ENCODE results near the gene OTX2. TPM values are rescaled to one million over a fixed set of nuclear protein-coding genes. Genes with fewer than 3 reads are reported as not detected.

OTX2 gene
- total RNA-seq, 1 donor from 2014 or later: 0.27 TPM

GRCh38 chr14:56801920-56802319 is 8.4 kb downstream of the OTX2 start:
- Mint-ChIP-seq H3K36me3 (no peaks in the 10 kb centered on the region), H3K9me3 (no peaks in the 10 kb centered on the region), H3K4me1 (peaks cover 2% of the 10 kb centered on the region), H3K4me3 (no peak overlapping the region), H3K27me3 (ENCODE audit: low read depth) (peaks cover 94% of the 10 kb centered on the region), H3K27ac (no peak overlapping the region)
- DNase-seq (ENCODE audit: low spot score in 2 of 2, unreplicated experiment in 2 of 2): no peak
- TF ChIP-seq CTCF (IDR thresholded peaks at IDR 0.05; ENCODE audit: unreplicated experiment): no peak

GRCh38 chr14:56799343-56799645 is 11.0 kb downstream of the OTX2 start:
- H3K4me1 Mint-ChIP-seq: peaks cover 2% of the 10 kb centered on the region
- H3K4me3 Mint-ChIP-seq: no peak overlapping the region
- no peak for TF ChIP-seq CTCF (IDR thresholded peaks at IDR 0.05; ENCODE audit: unreplicated experiment)
- no peaks in the 10 kb centered on the region for H3K9me3 Mint-ChIP-seq
- peaks cover 93% of the 10 kb centered on the region for H3K27me3 Mint-ChIP-seq (ENCODE audit: low read depth)
- H3K36me3 Mint-ChIP-seq: no peaks in the 10 kb centered on the region
- DNase-seq (ENCODE audit: low spot score in 2 of 2, unreplicated experiment in 2 of 2): no peak
- H3K27ac Mint-ChIP-seq: no peak overlapping the region

GRCh38 chr14:56798447-56799342 is 11.6 kb downstream of the OTX2 start:
- no peak for TF ChIP-seq CTCF (IDR thresholded peaks at IDR 0.05; ENCODE audit: unreplicated experiment)
- Mint-ChIP-seq H3K36me3 (no peaks in the 10 kb centered on the region), H3K4me1 (peaks cover 2% of the 10 kb centered on the region), H3K27me3 (ENCODE audit: low read depth) (peaks cover 93% of the 10 kb centered on the region), H3K27ac (no peak overlapping the region), H3K4me3 (no peak overlapping the region), H3K9me3 (no peaks in the 10 kb centered on the region)
- DNase-seq (ENCODE audit: low spot score in 2 of 2, unreplicated experiment in 2 of 2): peak in 1 of 2 experiments; percentile 40

- no peak for TF ChIP-seq CTCF (IDR thresholded peaks at IDR 0.05; ENCODE audit: unreplicated experiment)
- no peak overlapping the region for H3K4me3 Mint-ChIP-seq
- no peak overlapping the region for H3K27ac Mint-ChIP-seq
- H3K27me3 Mint-ChIP-seq (ENCODE audit: low read depth): peaks cover 93% of the 10 kb centered on the region
- H3K9me3 Mint-ChIP-seq: no peaks in the 10 kb centered on the region
- H3K4me1 Mint-ChIP-seq: peaks cover 2% of the 10 kb centered on the region
- no peaks in the 10 kb centered on the region for H3K36me3 Mint-ChIP-seq
- DNase-seq (ENCODE audit: low spot score in 2 of 2, unreplicated experiment in 2 of 2): peak in 1 of 2 experiments; percentile 46
These were observed 12.5 kb downstream of the OTX2 start for GRCh38 chr14:56797569-56798446.

- H3K4me3 Mint-ChIP-seq: no peak overlapping the region
- H3K9me3 Mint-ChIP-seq: no peaks in the 10 kb centered on the region
- H3K4me1 Mint-ChIP-seq: peaks cover 2% of the 10 kb centered on the region
- H3K36me3 Mint-ChIP-seq: no peaks in the 10 kb centered on the region
- peaks cover 93% of the 10 kb centered on the region for H3K27me3 Mint-ChIP-seq (ENCODE audit: low read depth)
- no peak for DNase-seq (ENCODE audit: low spot score in 2 of 2, unreplicated experiment in 2 of 2)
- no peak for TF ChIP-seq CTCF (IDR thresholded peaks at IDR 0.05; ENCODE audit: unreplicated experiment)
- no peak overlapping the region for H3K27ac Mint-ChIP-seq
These were observed 13.2 kb downstream of the OTX2 start for GRCh38 chr14:56797003-56797568.
